GM18858 (cell line): ENCODE data around the gene IP6K3.

Experiments used
- ATAC-seq: cut with Tn5 transposase; IDR thresholded peaks from one replicate; pipeline ENCODE4 v1.9.1; 2021; ENCODE audit not compliant: unreplicated experiment

IP6K3 gene

DNA sequence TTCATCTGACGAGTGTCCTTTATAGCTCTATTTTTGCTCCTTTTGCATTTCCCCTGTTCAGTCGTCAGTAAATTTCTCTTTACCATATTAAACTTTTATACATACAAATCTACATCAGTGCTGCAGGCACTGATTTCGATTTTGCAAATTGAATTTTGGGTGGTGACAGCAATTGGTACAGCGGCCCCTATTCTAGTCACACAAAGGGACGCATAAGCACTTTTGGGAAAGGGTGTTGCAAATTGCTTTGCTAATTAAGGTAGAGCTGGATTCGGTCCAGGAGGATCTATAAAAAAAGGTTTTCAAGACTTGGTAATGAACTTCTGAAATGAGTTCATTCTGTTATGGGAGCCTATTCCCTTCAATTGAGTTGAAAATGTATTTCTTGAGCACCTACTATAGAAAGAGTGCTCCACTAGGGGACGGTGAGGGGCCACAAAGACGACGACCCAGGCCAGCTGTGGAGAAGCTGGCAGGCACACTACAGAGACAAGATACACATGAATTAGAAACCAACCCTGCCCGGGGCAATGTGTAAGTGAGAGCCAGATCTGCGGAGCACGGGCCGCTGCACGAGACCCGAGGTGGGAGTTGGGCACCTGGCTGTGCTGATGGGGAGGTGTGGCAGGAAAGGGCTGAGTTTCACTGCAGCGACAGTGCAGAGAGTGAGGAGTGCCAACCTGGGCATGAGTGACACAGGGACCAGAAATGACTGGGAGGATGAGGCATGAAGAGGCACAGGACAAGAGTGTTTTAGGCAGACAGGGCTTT is 40.6 kb downstream of the IP6K3 start:
- no peak for ATAC-seq

DNA sequence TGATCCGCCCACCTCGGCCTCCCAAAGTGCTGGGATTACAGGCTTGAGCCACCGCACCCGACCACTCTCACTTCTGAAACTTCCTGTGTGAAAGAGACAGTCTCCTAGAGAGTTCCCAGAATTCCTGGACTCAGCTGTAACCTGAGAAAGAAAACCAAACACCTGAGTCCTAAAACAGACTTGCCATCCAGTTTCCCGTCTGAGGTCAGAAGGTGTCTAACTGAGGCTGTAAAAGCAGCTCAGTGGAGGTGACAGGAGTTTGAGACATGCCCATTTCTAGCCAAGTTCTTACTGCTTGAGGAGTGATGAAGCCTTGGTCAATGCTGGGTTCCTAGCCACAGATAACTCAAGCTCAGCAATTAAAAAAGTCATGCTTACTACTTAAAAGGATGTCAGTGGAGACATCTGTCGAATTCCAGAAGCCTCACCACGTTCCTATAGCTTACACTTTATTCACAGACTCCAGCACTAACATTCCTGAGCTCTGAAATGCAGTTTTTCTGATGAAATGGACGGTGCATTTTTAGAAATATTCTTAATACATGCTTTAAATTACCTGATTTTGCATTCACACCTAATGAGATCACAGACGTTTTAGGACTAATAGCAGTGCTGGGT is 41.3 kb downstream of the IP6K3 start:
- ATAC-seq: no peak

DNA sequence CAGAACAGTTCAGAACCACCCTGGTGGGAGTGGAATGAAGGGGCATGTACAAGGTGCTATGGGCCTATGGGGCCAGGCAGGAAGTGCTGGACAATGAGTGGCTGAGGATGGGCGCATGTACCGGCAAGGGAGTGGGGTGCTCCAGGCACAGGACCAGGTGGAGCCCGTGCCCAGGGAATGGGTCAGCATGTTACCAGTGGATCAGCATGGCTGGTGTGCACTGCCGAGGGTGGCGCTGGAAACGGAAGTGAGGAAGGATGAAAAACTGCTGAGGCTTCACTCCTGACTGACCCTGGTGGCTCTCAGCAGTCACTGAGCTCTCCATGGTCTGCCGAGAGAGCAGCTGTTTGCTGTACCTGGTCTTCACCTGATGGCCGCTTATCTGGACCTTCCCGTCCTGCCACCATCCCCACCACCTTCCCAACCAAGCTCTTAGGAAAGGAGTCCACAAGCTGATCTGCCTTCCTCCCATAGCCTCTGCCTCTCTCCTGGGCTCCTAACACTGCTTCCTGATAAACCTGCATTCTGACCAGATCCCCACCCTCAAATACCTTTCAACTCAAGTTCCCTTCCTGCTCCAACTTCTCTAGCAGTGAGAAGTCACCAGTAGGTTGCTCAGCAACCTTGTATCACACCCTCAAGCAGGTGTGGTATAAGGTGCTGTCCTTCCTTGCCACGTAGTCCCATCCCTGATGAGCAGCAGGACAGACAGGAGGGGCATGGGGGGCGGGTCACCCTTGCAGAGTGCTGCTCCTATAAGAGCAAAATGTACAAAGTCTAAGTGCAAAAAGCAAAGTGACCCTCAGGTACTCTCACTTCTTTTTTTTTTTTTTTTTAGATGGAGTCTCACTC is 42.3 kb downstream of the IP6K3 start:
- no peak for ATAC-seq

DNA sequence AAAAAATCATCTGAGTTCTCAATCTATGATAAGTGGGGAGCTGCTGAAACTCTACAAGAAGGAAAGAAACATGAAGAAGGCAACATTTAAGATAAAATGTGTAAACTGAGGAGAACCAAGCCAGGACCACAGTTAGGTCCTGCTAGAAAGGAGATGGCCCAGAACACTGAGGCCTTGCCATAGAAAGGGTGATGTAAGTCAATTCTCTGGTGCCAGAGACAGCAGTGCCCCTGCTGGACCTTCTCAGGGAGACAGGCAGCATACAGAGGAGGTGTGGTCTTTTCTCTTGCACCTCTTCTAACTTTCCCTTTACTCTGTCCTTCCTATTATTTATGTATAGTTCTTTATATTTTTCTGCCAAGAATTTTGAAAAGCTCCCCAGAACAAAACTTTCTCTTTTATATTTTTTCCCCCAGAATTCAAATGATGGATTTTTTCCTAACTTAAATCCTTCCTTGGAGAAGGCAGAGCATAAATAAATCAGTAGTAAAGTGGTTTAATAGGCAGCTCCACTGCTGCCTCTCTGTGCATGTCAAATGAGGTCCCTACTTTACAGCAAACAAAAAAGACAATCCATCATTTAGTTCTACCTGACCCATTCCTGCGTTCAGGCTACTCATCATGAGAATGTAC is 44.2 kb downstream of the IP6K3 start:
- no peak for ATAC-seq

DNA sequence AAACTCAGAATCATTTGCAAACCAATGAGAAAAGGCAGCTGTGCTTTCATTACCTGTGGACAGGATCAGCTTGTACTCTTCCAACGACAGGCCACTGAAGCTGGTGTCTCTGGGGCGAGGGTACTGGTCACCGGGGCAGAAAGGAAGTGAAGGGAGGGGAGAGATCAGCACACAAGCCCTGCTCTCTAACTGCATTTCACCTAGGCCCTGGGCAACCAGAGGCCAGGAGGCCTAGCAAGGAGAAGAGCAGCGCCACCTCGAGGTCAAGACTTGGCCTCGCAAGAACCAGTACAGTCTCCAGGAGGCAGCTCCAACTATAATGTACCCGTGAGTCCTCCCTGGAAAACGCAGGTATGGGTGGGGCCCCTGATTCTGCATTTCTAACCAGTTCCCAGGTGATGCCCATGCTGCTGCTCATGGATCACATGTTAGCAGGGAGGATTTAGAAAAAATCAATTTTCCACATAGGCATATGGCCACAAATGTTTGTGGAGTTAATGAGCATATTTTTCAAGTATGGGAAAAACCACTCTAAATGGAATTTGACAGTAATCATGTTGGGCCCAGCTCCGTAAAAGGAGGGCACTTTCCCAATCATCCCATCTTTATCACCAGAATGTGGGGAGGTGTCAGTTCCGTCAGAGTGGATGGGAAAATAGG is 46.2 kb downstream of the IP6K3 start:
- ATAC-seq: no peak

DNA sequence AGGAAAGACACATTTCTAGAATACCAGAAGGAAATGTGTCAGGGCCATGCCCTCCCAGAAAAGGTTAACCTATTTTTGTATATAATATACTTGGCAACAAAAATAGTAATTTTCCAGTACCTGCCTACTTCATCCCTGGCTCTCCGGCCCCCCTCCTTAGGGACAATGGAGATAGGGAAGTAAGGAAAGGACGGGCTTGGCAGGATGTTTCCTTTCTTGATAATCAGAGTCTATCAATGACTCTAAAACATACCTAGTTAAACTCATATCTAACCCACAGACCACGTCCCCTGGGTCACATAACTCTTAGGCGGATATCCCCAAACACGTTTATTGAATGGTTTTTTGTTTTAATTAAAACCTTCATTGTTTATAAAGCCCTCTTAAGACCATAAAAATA is 47.0 kb downstream of the IP6K3 start:
- ATAC-seq: no peak

DNA sequence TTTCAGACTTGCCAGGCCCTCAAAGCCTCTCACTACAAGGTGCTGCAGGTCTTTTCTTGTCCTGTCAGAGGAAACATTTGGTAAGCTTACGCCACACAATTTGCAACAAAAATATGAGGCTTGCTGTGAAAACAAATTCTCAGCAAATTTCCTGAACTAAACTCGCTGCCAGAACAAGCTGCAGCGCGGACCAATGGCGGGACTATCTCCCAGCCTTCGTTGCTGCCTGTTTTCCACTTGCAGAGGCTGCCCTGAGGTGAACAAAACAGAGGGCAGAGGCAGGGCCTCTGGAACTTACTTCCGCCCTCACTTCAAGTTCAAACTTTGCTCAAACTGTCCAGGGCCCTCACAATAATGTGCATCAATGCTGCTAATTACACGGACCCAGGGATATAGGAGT is 47.6 kb downstream of the IP6K3 start:
- ATAC-seq: no peak

DNA sequence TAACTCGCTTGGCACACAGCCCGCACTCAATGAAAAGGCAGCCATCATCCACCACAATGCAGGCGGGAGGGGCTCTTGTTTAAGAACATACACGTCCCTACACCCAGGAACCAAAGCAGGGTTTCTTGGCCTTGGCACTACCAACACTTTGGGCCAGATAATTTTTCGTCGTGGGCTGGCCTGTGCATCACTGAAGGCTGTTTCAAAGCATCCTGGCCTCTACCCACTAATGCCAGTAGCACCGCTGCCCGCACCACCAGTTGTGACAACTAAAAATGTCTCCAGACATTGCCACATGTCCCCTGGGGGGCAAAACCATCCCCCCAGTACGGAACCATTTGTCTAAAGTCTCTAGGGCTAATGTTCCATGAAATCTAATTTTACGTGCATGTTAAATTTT is 48.2 kb downstream of the IP6K3 start:
- ATAC-seq: no peak

DNA sequence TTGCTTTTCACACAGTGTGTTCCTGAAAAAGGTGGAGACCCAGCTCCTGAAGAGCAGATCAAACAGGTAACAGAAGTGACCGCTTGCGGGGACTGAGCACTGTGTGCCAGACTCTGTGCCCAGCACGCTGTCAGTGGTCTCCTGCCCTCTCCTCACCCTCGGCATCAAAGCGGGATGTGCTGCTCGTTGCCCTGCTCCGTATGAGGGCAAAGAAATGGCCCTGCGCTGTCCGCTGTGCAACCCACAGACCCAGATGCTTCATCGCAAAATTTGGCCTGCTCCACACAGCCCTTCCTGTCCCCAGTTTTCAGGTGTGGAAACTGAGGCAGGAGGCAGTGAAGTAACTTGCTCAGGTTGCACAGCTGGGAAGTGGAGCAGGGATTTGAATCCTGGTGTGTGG is 48.9 kb downstream of the IP6K3 start:
- ATAC-seq: no peak

DNA sequence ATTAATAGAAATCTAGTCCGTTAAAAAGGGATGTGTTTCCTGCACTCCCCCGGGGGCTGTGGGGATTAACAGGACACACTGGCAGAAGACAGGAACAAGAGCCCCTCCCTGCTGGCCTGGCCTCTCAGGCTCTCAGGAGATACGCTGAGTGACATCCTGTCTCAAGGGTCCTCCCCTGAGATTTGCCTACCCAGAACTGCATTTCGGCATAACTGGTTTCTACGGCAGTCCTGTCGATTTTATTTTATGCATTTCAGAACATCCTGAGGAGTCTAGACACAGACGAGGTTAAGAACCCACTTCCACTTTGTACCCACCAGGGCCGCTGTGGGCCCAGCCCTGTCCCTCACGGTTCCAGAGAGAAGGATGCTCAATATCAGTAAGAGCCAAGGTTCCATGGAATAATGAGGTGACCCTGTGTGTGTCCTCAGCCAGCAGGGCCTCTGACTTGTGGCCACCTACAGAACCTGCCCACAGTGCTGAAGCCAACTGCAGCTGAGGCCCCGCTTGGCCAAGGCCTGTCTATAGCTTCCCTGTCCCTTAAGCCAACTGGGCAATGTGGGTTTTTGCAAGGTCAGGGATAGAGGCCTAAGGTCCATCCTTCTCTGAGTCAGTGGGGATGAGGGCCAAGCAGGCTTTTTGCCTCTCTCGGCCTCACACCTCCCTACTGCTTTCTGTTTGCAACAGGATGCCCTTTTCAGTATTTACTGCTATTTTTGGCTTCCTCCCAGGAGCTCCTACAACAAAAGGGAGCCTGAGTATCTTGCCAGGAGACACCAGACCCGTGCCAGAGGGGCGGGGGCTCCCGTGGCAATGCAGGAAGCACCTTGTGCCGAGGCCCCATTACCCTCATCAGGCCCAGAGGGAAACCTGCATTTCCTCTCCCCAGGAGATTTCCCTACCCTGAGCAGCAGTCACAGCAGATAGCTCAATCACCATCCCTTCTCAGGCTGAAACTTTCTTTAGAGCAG is 49.9 kb downstream of the IP6K3 start:
- ATAC-seq: no peak

DNA sequence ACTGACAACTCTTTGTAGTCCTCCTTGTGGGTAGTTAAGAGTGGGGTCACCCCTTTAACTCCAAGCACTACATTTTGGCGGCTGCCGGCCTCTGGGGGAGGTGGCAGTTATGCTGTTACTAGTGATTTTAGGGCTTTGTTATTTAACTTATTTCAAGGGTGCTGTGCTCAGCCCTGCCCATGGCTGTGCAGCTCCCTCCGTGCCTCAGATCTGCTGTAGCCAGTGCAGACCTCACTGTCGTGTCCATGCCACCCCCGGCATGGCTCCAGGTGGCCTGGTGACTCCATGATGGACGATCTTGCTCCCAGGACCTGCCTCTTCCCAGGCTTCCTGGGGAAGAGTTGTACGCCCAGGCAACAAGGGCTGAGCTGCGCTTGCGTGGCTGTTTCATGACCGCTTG is 50.6 kb downstream of the IP6K3 start:
- ATAC-seq: no peak

DNA sequence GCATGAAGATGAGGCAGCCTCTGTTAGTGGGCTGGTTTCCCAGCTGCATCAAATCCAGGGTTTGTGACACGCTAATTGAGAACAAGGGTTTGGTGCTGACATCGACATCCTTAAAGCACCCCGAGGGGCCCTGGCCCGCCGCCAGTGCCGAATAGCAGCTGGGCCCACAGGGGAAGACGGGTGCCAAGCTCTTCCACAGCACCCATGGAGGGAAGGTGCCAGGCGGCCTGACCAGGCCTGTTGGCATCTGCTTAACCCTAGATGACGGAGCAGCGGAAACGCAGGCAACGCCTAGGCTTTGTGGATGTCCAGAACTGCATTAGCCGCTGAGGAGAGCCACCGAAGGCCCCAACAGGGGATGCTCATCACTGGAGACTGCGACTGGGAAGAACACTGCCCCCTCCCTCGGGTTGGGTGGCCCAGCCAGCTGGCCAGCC is 51.2 kb downstream of the IP6K3 start:
- ATAC-seq: no peak

DNA sequence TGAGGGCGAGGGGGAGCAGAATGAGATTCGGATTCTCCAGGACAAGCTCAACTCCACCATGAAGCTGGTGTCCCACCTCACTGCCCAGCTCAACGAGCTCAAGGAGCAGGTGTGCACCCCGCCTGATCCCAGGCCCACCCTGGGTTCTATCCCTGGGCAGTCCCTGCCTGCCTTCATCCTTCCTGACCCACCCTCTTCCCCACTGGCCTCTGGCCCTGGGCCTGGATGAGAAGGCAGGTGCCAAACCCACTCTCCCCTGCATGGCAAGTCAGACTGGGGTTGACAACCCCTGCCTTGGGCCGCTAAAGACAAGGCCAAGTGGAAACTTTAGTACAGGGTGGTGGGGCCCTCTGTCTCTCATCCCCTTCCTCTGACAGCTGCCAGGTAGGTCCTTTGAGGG is 51.7 kb downstream of the IP6K3 start:
- no peak for ATAC-seq

DNA sequence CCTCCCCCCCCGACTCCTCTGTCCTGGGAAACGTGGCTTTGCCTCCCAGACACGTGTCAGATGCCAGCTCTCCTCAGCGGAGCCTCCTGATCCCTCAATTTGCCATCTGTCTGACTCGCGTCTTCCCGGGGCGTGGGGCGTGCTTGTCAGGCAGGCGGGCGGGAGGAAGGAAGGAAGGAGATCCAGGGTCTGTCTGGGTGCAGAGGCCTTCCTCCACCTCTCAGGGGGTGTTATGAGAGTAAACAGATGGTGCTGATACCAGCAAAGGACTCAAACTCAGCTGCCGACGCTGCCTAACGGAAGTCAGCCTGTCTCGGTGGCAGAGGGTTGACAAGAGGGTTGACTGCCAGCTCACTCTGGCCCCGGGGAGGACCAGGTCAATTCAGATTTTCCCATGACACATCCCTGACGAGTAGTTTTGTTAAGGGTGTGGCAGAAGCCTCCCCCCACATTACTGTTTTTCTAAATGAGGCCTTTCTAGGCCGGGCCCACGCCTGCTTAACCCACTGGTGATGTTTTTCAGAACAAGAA is 52.2 kb downstream of the IP6K3 start:
- no peak for ATAC-seq

DNA sequence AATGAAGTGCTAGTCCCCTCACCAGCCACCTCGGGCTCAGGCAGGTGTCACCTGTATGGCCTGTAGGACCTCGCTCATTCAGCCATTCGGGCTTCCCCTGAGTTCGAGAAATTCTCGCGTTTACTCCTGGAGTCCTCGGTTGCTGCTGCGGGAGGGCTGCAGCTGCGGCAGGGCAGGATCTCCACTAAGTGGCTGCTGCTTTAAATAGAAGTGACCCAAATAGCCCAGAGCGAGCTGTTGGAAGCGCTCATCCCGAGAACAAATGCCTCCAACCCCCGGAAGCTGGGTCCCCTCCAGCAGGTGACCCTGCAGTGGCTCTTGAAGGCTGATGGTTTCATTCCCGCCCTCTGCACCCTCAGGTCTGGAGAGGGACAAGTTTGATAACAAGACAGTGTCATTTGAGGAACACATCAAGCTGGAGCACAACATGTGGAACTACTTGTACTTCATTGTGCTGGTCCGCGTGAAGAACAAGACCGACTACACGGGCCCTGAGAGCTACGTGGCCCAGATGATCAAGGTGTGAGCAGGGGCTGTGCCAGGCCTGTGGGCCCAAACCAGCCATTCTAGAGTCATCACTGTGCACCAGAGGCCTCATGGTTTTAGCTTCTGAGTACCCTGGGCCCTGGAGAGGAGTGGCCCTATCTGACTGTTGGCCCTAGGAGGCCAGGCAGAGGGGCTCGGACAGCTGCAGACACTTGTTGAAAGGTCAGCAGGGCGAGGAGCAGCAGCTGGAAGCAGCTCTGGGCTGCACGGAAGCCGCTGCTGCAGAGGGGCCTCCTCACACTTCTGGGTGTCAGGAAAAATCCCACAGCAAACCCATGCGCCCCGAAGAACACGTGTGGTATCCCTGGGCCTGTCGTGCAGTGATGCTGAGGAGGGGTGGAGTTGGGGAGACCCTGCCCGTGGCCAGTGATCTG is 53.3 kb downstream of the IP6K3 start:
- ATAC-seq: no peak

DNA sequence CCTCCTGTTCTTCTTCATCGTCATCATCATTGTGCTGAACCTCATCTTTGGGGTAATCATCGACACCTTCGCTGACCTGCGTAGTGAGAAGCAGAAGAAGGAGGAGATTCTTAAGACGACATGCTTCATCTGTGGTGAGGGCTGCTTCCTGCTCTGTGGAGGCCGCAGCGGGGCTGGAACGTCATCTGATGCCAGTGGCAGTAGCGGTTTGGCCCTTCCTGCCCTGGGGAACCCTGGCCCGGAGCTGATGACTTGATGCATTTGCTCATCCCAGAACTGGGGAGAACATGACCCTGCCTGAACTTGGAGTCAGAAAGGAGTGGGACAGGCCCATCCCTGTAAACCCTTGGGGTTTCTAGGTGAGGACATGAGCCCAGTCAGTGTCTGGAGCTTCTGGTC is 53.9 kb downstream of the IP6K3 start:
- ATAC-seq: no peak

DNA sequence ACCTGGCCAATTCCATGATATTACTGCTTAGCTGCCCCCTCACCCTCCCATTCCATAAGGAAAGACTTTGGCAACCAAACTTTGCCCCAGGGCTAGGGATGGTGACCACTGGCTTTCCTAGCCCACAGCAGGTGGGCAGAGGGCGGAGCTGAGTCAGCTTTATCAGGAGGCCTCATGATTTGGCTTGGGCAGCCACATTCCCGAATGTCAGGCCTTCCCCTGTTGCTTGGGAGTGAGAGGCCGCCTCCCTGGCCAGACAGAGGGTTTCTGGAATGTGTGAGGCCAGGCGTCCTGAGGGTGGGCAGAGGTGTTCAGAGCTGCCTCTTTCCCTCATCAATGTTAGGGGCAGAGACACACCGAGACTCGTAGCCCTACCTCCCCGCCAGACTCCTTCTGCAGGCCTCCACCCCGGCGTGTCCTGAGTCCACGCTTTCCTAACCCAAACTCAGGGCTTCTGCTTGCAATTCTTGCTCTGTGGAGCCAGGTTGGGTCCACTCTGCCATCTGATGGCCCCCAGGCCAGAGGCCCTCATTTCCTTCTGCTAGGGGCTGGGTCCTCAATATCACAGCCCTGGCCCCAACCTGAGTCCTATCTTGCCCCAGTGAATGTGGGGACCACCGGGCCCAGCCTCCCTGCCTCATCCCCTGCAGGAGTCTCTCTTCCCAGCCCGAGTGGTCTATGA is 54.5 kb downstream of the IP6K3 start:
- no peak for ATAC-seq
